HG03342 (cell line): ENCODE measurements around the gene NTHL1.

Experiments
- ATAC-seq: cut with Tn5 transposase; IDR thresholded peaks from one replicate; pipeline ENCODE4 v1.9.1; 2021; ENCODE audit warnings: mild to moderate bottlenecking, moderate library complexity; ENCODE audit not compliant: unreplicated experiment

NTHL1 gene

DNA sequence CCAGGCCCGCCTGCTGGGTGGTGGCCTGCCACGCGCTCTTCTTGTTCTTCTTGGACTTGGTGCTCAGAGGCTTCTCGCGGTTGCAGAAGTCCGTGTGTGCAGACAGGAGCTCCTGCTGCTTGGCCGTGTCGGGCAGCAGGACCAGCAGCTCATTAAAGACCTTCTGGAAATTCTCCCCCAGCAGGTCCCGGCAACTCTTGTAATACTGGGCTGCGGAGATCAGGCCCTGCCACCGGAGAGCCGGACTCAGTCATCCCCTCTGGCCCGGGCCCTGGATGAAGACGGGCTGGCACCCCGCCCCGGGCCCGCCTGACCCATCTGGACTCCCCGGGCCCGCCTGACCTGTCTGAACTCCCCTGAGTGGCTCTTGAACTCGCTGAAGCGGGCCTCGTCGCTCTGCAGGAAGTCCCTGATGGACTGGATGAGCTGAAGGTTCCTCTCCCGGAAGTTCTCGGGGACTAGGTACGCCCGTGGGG lies 49.2 kb downstream of the NTHL1 start:
- ATAC-seq = no peak

DNA sequence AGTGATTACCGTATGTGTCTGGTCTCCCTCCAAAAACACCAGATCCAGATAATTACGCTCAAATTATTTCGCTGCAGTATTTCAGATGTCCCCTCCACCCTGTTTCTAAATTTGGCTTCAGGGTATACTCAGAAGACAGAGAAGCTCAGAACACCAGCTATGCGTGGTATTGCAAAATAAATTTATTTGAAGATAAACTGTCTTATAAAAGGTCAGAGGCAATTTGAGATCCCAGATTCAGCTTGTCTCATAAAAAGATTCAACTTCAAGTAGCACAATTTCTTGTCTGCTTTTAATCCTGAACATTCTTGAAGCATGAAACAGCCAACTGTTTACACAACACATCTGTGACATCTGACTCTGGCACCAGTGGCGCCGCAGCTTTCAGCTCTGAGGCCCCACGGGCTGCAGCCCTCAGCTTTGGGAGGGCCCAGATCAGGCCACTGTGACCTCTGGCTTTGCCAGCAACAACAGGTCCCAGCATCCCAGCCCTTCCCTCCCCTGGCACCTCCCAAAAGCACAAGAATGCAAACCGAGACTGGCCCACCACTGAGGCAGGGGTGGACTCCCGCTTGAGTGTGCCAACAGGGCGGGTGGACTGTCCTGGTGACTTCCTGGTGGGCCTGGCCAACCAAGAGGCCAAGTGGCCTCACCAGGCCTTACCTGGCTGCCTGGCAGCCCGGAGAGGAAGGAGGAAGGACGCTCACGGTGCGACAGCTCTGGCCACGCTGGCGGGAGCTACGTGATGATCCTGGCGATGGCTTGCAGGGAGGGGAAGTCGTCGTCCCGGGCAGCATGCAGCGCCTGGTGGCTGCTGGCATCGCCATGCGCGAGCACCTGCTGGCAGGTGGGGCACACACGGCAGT lies 49.9 kb downstream of the NTHL1 start:
- no peak for ATAC-seq

DNA sequence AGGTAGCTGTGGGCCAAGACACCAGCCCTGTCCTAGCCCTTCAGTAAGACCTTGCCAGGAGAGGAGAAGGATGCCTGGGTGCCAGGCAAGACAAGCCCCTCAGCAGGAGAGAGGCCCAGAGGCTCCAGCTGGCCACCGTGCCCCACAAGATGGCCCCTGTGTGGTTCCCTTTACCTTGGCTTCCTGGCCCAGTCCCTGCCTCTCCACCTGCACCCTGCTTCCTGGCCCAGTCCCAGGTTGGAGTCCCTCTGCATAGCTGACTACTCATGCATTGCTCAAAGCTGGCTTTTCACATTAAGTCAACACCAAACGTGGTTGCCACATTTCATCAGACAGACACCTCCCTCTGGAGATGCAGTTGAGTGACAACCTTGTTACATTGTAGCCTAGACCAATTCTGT lies 53.9 kb downstream of the NTHL1 start:
- no peak for ATAC-seq

DNA sequence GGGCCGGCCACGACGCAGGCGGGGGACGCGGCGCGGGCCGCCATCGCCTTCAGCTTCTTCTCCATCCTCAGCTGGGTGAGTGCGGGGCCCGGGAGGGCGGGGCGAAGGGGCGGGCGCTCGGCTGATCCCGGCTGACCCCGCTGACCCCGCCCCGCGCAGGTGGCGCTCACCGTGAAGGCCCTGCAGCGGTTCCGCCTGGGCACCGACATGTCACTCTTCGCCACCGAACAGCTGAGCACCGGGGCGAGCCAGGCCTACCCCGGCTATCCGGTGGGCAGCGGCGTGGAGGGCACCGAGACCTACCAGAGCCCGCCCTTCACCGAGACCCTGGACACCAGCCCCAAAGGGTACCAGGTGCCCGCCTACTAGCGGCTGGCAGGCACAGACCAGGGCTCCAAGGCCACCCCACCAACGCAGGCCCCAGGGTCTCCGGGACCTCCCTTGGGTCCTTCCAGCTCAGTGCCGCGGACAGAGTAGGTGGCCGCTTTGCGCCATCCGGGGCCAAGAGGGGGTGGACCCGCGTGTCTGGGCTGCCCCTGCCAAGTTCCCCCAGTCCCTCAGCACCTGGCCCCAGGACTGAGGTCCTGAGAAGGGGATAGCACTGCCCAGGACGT lies 54.8 kb downstream of the NTHL1 start:
- no peak for ATAC-seq

DNA sequence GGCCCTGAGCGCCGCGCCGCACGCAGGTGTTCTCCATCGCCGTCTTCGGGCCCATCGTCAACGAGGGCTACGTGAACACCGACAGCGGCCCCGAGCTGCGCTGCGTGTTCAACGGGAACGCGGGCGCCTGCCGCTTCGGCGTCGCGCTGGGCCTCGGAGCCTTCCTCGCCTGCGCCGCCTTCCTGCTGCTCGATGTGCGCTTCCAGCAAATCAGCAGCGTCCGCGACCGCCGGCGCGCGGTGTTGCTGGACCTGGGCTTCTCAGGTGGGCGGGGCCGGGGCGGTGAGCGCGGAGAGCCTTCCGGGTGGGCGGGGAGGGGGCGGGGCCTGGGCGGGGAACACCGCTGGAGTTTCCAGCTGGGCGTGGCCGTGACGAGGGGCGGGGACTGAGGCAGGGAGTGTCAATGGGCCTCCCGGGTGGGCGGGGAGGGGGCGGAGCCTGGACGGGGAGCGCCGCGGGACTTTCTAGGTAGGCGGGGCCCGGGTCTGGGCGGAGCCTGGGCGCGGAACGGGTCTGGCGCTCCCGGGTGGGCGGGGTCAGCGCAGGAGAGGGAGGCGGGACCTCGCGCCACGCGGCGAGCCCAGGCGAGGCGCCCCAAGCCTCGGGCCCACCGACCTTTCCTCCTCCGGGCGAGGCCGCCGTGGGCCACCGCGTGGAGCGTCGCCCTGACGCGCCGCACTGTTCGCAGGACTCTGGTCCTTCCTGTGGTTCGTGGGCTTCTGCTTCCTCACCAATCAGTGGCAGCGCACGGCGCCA lies 55.5 kb downstream of the NTHL1 start:
- ATAC-seq = peak; percentile 49

DNA sequence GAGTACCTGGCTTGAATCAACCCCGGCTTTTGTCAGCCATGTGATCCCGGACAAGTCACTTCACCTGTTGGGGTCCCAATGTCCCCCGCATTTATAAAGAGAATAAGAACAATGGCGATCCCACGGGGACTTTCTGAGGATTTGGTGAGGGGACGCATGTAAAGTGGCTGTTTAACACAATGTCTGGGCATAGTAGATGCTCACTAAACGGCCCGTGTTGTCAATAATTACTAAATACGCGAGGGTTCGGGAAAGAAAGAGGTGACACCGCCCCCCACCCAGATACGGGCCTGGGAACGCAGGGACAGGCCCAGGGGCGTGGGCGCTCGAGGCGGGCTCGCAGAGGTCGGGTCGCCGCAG lies 56.1 kb downstream of the NTHL1 start:
- no peak for ATAC-seq

DNA sequence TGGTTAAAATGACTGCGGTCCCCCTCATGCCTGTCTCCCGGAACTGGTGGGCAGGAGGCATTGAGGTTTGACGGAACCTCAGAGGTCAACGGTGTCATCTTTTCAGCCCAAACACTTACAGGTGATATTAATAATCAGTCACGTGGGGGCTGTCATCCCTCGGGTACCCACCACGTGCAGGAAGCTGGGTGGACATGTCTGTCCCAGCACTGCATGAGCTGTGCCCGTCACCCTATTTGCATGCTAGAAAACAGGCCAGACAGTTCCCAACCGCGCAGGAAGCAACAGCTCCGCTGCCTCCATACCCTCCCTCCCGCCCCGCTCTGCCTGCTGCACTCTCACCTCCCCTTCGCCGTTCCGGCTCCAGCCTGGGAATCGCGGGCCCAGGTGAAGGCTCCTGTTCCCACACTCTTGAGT lies 56.5 kb downstream of the NTHL1 start:
- no peak for ATAC-seq

DNA sequence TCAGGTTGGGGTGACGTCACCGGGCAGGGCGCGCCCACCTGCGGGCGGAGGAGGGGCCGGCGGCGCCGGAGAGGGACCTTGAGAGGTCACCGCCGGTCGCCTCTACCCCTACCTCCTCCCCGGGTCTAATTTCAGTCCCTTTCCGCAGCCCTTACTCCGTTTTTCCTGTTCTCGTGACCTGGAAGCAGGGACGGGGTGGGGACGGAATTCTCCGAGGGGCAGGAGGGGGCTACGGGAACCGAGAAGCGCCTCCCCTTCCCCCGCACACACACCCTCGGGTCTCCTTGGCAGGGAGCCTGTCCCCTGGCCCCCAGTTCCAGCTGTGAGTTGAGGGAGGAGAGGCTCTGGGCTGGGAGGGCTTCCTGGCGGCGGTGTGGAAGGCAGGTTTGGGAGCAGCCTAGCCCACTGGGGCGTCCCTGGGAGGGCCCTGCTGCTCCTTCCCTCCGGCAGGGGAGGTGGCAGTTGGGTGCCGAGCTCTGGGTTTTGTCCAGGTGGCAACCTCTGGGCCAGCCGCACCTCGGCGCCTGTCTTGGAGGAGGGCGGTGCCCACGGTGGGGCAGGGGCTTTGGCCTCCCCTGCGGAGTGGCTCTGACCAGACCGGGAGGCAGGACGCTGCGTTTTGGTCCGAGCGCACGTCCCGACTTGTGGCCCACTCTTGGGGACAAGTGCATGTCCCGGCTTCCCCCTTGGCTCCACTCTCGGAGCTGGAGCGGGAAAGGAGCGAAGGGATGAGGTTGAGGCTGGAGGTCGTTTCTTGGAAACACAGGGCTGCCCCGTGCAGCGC lies 57.1 kb downstream of the NTHL1 start:
- ATAC-seq = no peak

DNA sequence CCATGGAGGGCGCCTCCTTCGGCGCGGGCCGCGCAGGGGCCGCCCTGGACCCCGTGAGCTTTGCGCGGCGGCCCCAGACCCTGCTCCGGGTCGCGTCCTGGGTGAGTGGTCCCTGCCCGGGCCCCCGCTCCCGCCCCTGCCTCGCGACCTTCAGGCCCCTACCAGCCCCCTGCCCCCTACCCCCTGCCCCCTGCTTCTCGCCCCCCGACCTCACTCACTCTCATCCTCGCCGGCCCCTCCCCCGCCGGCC lies 57.6 kb downstream of the NTHL1 start:
- ATAC-seq = no peak
